Kidney capillary endothelial cell (primary cell): ENCODE measurements around the gene ZNF600.
A peak's percentile ranks its signal among the peaks of the same experiment; 100 is the strongest.
"Not testable (repeated sequence)": the region's sequence is repeated elsewhere in the genome, so short reads cannot be mapped to it uniquely, and the experiment has no call there.

Experiments used
- DNase-seq: peaks from one replicate; pipeline ENCODE4 v3.0.0-alpha.2; 2018; ENCODE audit warnings: low spot score

Gene ZNF600

GRCh38 chr19:52786464-52787354 is at the start of gene ZNF600:
TSS of gene ZNF600 (minus strand) at chr19:52786791. CDS start at chr19:52778888, 7,903 bp downstream.
- DNase-seq: peak; percentile 14

- DNase-seq: not testable (repeated sequence)
Measured at GRCh38 chr19:52834289-52834688, 47.7 kb upstream of the ZNF600 start.

- DNase-seq: not testable (repeated sequence)
Measured at GRCh38 chr19:52833541-52833940, 47.0 kb upstream of the ZNF600 start.

- DNase-seq: not testable (repeated sequence)
Measured at GRCh38 chr19:52829866-52830265, 43.3 kb upstream of the ZNF600 start.

- no peak for DNase-seq
Measured at GRCh38 chr19:52825765-52826164, 39.2 kb upstream of the ZNF600 start.

GRCh38 chr19:52823676-52824075 is 37.1 kb upstream of the ZNF600 start:
- DNase-seq: no peak

- not testable (repeated sequence) for DNase-seq
Measured at GRCh38 chr19:52821204-52821960, 34.8 kb upstream of the ZNF600 start, which contains the start of gene ZNF28. TSS of gene ZNF28 (minus strand) at chr19:52821633. CDS start at chr19:52817958, 3,675 bp downstream.

- DNase-seq: not testable (repeated sequence)
Measured at GRCh38 chr19:52820472-52821203, 34.0 kb upstream of the ZNF600 start.

GRCh38 chr19:52809801-52810200 is 23.2 kb upstream of the ZNF600 start:
- no peak for DNase-seq

- not testable (repeated sequence) for DNase-seq
Measured at GRCh38 chr19:52799950-52800640, 13.5 kb upstream of the ZNF600 start.

- no peak for DNase-seq
Measured at GRCh38 chr19:52789440-52789839, 2.8 kb upstream of the ZNF600 start.

GRCh38 chr19:52786078-52786463 is 520 bp downstream of the ZNF600 start:
- no peak for DNase-seq

GRCh38 chr19:52785506-52785905 is 1.1 kb downstream of the ZNF600 start:
- no peak for DNase-seq

GRCh38 chr19:52782864-52783263 is 3.7 kb downstream of the ZNF600 start:
- not testable (repeated sequence) for DNase-seq

GRCh38 chr19:52778811-52779210 is 7.8 kb downstream of the ZNF600 start:
- no peak for DNase-seq

- DNase-seq: not testable (repeated sequence)
Measured at GRCh38 chr19:52756447-52756846, 30.1 kb downstream of the ZNF600 start.

GRCh38 chr19:52749780-52750179 is 36.8 kb downstream of the ZNF600 start:
- DNase-seq: no peak

- DNase-seq: peak; percentile 28
Measured at GRCh38 chr19:52748336-52748950, 38.1 kb downstream of the ZNF600 start.

GRCh38 chr19:52745919-52746318 is 40.7 kb downstream of the ZNF600 start:
- DNase-seq: not testable (repeated sequence)

GRCh38 chr19:52743091-52743490 is 43.5 kb downstream of the ZNF600 start:
- DNase-seq: no peak

GRCh38 chr19:52742516-52742915 is 44.1 kb downstream of the ZNF600 start:
- DNase-seq: no peak
